GM20431 (cell line): ENCODE measurements around the gene NDE1.

ENCODE experiments used
- in situ Hi-C: fragments of 300-500 bp; cut with MseI, MboI; formaldehyde crosslinking; loops from one replicate; pipeline ENCODE4 v1.15.0; 2020; ENCODE audit warnings: low sequenced_read_pairs; ENCODE audit not compliant: unreplicated experiment

The NDE1 gene

DNA sequence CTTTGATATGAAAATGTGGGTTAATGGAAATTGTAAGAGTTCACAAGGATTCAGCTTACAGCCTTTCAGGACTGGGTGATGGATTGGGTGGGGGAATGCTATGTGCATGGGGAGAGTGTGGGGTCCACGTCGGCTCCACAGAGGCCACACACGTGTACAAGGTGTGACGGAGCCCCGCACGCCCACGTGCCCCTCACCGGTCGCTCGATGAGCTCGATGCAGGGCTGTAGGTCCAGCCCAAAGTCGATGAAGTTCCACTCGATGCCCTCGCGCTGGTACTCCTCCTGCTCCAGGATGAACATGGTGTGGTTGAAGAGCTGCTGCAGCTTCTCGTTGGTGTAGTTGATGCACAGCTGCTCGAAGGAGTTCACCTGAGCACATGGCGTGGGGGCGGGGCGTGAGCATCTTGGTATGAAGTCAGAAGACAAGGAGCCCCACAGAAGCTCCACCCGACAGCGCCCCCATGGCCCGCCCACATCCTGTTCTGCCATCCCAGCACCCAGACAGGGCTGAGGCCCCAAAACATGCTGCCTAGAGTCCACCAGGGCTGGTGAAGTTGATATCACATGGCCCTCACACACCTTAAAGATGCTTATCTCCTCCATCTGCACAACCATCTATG lies 107.7 kb downstream of the NDE1 start:
- in situ Hi-C loops = no loop called here

- in situ Hi-C loops = no loop called here
These were observed 109.0 kb downstream of the NDE1 start for GRCh38 chr16:15759070-15759469.

DNA sequence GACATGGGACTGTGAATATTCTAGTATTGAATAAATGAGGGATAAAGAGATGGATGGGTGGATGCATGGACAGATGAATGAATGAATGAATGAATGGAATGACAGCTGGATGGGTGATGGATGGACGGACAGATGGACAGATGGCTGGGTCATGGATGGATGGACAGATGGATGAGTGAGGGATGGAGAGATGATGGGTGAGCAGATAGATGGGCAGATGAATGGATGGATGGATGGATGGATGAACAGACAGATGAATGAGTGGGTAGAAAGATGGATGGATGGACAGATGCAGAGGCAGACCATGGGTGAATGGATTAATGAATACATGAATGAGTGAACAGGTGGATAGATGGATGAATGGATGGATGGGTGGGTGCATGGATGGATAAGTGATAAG lies 110.1 kb downstream of the NDE1 start:
- in situ Hi-C loops = loop anchor here (10.0 kb wide), 1 partner anchor 365 kb away; no protein-coding TSS in a partner anchor

DNA sequence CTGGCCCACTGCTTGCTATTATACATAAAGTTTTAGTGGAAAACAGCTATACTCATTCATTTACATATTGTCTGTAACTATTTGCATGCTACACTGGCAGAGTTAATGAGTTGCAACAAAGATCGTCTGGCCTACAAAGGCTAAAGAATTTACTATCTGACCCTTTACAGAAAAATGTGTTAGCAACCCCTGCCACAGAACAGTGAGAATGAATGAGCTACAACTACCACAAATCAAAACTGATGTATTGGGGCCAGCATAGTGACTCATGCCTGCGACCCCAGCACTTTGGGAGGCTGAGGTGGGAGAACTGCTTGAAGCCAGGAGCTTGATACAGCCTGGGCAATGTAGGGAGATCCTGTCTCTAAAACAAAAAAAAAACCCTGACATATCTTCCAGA lies 114.1 kb downstream of the NDE1 start:
- in situ Hi-C loops = loop anchor here (10.0 kb wide), 1 partner anchor 361 kb away; no protein-coding TSS in a partner anchor

- in situ Hi-C loops = loop anchor here (10.0 kb wide), 1 partner anchor 360 kb away; no protein-coding TSS in a partner anchor
These were observed 115.1 kb downstream of the NDE1 start for GRCh38 chr16:15765116-15765515.

- in situ Hi-C loops = loop anchor here (10.0 kb wide), 1 partner anchor 359 kb away; no protein-coding TSS in a partner anchor
These were observed 115.8 kb downstream of the NDE1 start for GRCh38 chr16:15765880-15766279.

GRCh38 chr16:15766918-15767317 lies 116.9 kb downstream of the NDE1 start:
- in situ Hi-C loops = loop anchor here (10.0 kb wide), 1 partner anchor 358 kb away; no protein-coding TSS in a partner anchor

GRCh38 chr16:15768201-15768600 lies 118.2 kb downstream of the NDE1 start:
- in situ Hi-C loops = loop anchor here (10.0 kb wide), 1 partner anchor 357 kb away; no protein-coding TSS in a partner anchor

- in situ Hi-C loops = loop anchor here (10.0 kb wide), 1 partner anchor 356 kb away; no protein-coding TSS in a partner anchor
These were observed 119.2 kb downstream of the NDE1 start for GRCh38 chr16:15769239-15769638.

GRCh38 chr16:15770107-15770506 lies 120.1 kb downstream of the NDE1 start:
- in situ Hi-C loops = no loop called here

GRCh38 chr16:15770512-15770911 lies 120.5 kb downstream of the NDE1 start:
- in situ Hi-C loops = no loop called here

DNA sequence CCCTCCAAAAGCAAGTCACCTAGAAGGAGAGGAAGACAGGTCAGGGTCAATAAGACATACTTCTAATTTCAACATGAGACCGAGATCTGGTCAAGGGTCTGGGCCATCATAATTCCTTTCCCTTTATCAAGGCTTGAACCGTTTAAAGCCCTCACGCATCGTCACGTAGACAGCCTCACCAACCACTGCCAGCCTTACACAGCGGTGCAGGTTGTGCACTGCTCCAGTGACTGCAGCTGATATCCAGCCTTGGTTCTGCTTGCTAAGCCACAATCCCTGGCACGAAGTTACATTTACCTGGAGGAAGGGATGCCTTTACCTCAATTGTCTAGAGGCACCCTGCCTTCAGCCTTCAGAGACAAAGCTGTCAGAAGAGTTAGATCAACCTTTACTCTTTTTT lies 121.6 kb downstream of the NDE1 start:
- in situ Hi-C loops = no loop called here

- in situ Hi-C loops = no loop called here
These were observed 122.7 kb downstream of the NDE1 start for GRCh38 chr16:15772579-15773293.

GRCh38 chr16:15773968-15774367 lies 123.9 kb downstream of the NDE1 start:
- in situ Hi-C loops = no loop called here

DNA sequence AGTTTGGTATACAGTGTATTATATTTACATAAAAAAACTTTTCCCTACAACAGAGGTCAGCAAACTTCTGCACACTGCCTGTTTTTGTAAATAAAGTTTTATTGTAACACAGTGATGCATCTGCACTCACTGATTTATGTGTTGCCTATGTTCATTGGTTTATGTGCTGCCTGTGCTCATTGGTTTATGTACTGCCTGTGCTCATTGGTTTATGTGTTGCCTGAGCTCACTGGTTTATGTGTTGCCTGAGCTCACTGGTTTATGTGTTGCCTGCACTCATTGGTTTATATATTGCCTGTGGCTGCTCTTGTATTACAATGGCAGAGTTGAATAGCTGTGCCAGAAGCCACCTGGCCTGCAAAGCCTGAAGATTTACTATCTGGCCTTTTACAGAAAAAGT lies 125.2 kb downstream of the NDE1 start:
- in situ Hi-C loops = no loop called here

DNA sequence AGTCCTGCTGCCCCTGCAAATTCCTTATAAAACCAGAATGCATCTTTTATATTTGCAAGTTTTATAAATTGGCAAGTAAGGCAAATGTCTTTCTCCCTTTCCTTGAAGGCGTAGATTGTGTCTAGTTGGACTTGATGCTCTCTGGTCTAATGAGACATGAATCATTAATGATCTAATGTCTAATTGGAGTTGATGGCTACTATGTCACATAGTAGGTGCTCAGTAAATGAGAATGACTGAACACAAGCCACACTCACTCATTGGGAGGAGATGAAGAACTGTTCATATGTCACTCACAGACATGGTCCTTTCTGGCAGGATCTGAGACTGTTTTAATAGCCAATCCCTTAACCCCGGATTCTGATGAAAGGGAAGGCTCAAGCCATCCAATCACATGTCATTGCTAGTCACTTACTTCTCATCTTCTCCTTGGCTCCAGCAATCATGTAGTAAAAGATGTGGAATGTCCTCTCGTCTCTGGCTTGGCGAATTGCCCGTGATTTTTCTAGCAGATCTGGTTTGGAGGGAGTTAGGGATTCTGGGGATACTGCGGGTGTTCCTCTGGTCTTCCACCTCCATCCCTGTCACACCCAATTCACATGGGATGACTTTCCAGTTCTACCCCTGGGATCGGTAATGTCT lies 125.7 kb downstream of the NDE1 start:
- in situ Hi-C loops = no loop called here
